Measurements from ENCODE around the gene TAF4B. TPM values are rescaled to one million over a fixed set of nuclear protein-coding genes. Genes with fewer than 3 reads are reported as not detected.

The TAF4B gene
- total RNA-seq (10 to 100 TPM in 5 of 7 donors, 1 to 10 TPM in 2; 8.8 to 23.8 (median 11.2) TPM), polyA plus RNA-seq (1 to 10 TPM; 6.4 to 6.9 (median 6.6) TPM)
- long read RNA-seq, donor 1, full-length matches to known transcripts, result 1 of 1 reads
- long read RNA-seq, donor 1, partial matches to known transcripts, result 0 of 1 reads
- long read RNA-seq, donor 1, other reads (novel, unspliced or antisense), result 0 of 1 reads
- long read RNA-seq, donor 2, result 0 reads

DNA sequence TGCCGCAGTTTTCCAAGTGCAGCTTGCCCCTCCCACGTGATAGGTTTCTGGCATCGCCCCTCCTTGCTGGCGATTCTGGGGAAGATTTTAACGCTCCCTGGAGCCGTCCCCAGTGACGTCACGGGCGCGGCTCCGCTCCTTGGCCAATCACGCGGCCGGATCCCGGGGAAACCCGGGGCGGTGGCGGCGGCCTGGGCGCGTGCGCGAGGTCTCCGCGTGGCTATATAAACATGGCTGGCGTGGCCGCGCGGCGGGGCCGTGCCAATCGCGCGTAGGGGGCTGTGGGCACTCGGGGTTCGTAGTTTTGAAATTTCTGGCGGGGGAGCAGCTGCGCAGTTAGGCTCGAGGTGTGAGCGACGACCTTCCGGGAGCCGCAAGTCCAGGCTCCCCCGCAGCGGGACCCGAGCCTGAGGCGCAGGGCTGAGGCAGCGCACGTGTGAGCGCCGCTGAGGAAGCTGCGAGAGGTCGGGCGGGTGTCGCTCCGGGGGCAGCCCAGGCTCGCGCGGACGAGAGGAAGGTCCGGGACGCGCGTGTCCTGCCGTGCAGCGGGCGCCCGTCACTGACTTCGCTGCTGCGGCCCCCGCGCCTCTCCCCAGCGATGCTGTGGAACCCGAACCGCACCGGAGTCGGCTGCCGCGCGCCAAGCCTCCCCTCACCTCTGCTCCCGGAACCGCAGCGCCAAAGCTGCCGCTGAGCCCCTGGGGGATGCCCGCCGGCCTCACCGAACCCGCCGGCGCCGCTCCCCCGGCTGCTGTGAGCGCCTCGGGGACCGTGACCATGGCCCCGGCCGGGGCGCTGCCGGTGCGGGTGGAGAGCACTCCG is at the start of gene TAF4B:
TAF4B (plus strand) TSS at position 217 of the 822 bp plus-strand sequence; CDS start at position 706, 489 bp downstream.
- no peaks in the 10 kb centered on the region for H3K36me3 ChIP-seq
- H3K4me1 ChIP-seq, result peaks cover 10 to 38% (median 32%) of the 10 kb centered on the region in 6 donors
- H3K27ac ChIP-seq, result peak within 1 kb of the TSS; percentile 80 to 94 (median 85)
- no peaks in the 10 kb centered on the region for H3K27me3 ChIP-seq (replicated peaks in 1 of 7)
- intact Hi-C loops (cut with DNase I; ENCODE audit: low total_unique reads), result no loop called here
- 0% methylated on average over 7 to 101 of the region's 101 CpGs for WGBS, 5 donors
- peak; percentile 96 for DNase-seq
- peak within 1 kb of the TSS; percentile 73 to 98 (median 92) for H3K4me3 ChIP-seq
- TF ChIP-seq POLR2AphosphoS5 (IDR thresholded peaks at IDR 0.05), result peak; percentile 94 to 96 (median 95)
- no peak for TF ChIP-seq CTCF (IDR thresholded peaks at IDR 0.05 in 8 of 11, conservative IDR thresholded peaks at IDR 0.05 in 3 of 11)
- TF ChIP-seq POLR2A (IDR thresholded peaks at IDR 0.05), result peak in 2 of 3 donors; percentile 26 to 74
- H3K9me3 ChIP-seq, result no peaks in the 10 kb centered on the region

- Histone ChIP-seq H3K27me3 (replicated peaks in 1 of 7) (no peaks in the 10 kb centered on the region), H3K4me1 (no peaks in the 10 kb centered on the region), H3K4me3 (no peak overlapping the region), H3K36me3 (no peaks in the 10 kb centered on the region), H3K27ac (peak overlapping the region in 1 of 8 donors; percentile 34), H3K9me3 (no peaks in the 10 kb centered on the region)
- no peak for DNase-seq
- TF ChIP-seq CTCF (IDR thresholded peaks at IDR 0.05 in 8 of 11, conservative IDR thresholded peaks at IDR 0.05 in 3 of 11) (no peak), POLR2A (IDR thresholded peaks at IDR 0.05) (no peak), POLR2AphosphoS5 (IDR thresholded peaks at IDR 0.05) (peak in 1 of 3 donors; percentile 33)
- WGBS, 5 donors, result 77 to 84% (median 81%) methylated on average over 7 of the region's 7 CpGs
- intact Hi-C loops (cut with DNase I; ENCODE audit: low total_unique reads), result no loop called here
These were observed 44.9 kb upstream of the TAF4B start for GRCh38 chr18:26181343-26181826.

GRCh38 chr18:26183395-26184112 is 42.7 kb upstream of the TAF4B start:
- no peaks in the 10 kb centered on the region for H3K36me3 ChIP-seq
- intact Hi-C loops (cut with DNase I; ENCODE audit: low total_unique reads), result no loop called here
- peaks cover 0 to 11% (median 0%) of the 10 kb centered on the region in 8 donors for H3K9me3 ChIP-seq
- H3K27ac ChIP-seq, result no peak overlapping the region
- H3K4me1 ChIP-seq, result no peaks in the 10 kb centered on the region
- TF ChIP-seq POLR2A (IDR thresholded peaks at IDR 0.05) (no peak), POLR2AphosphoS5 (IDR thresholded peaks at IDR 0.05) (no peak), CTCF (IDR thresholded peaks at IDR 0.05 in 8 of 11, conservative IDR thresholded peaks at IDR 0.05 in 3 of 11) (no peak)
- H3K4me3 ChIP-seq, result no peak overlapping the region
- no peaks in the 10 kb centered on the region for H3K27me3 ChIP-seq (replicated peaks in 1 of 7)
- DNase-seq, result no peak
